Testis (tissue), 3 donors: ENCODE data around the gene BZW2. TPM values are rescaled to one million over a fixed set of nuclear protein-coding genes. Genes with fewer than 3 reads are reported as not detected.

Source experiments
- DNase-seq: peaks from one replicate; pipeline ENCODE4 v3.0.0-alpha.2; 2019
- H3K27ac ChIP-seq, 2 donors: fragments of 200-600 bp; sonication (generic); one replicate each; pipeline ENCODE4 v1.5.1; 2019
- H3K27me3 ChIP-seq: fragments of 200-600 bp; sonication (generic); one replicate; pipeline ENCODE4 v1.5.1; 2019
- H3K36me3 ChIP-seq: fragments of 200-600 bp; sonication (generic); one replicate; pipeline ENCODE4 v1.5.1; 2017; ENCODE audit warnings: low read depth; ENCODE audit errors: missing control alignments
- H3K4me1 ChIP-seq: fragments of 200-600 bp; sonication (generic); one replicate; pipeline ENCODE4 v1.5.1; 2019
- H3K4me3 ChIP-seq, 2 donors: fragments of 200-600 bp; sonication (generic); one replicate each; pipeline ENCODE4 v1.5.1; 2017 to 2019
- H3K9me3 ChIP-seq: fragments of 200-600 bp; sonication (generic); one replicate; pipeline ENCODE4 v1.5.1; 2017
- CTCF ChIP-seq, 3 experiments: fragments of 450-650 bp in 2 of 3; fragments of 200-600 bp in 1 of 3; sonication (generic) in 1 of 3; IDR thresholded peaks; one replicate each; pipeline ENCODE4 v1.5.1; 2016 to 2019; ENCODE audit warnings: antibody characterized with exemption in 3 of 3, mild to moderate bottlenecking in 2 of 3, moderate library complexity in 1 of 3
- POLR2A ChIP-seq: fragments of 450-650 bp; IDR thresholded peaks from one replicate; pipeline ENCODE4 v1.6.1; 2017; ENCODE audit warnings: antibody characterized with exemption, mild to moderate bottlenecking, moderate library complexity
- WGBS, 2 donors: methylation state at CpG; one replicate each; pipeline ENCODE4 v1.1.5; 2018; 5-methylcytosine and 5-hydroxymethylcytosine counted together
- intact Hi-C: fragments of 100-400 bp; cut with DNase I; formaldehyde crosslinking; loops from one replicate; pipeline ENCODE4 v1.15.1; 2023; ENCODE audit warnings: low total_unique reads
- polyA plus RNA-seq: library from polyadenylated mRNA; stranded (reverse); fragments of 350-450 nt; fragmentation: Illumina TruSeq; extraction: RNeasy Lipid Tissue Mini Kit (QIAGEN cat#74804); gene quantifications from one replicate; pipeline ENCODE4 v1.2.3, GENCODE V29; 2014; ENCODE audit warnings: low read depth, low replicate concordance; ENCODE audit not compliant: insufficient read depth
- total RNA-seq, 2 donors: library from RNA; depleted of rRNA; stranded (reverse); fragments of >200 nt; gene quantifications; one replicate each; pipeline ENCODE4 v1.2.3, GENCODE V29; 2016

The BZW2 gene
- total and polyA plus RNA-seq, 3 donors from 2014 or later: 23.2 to 36.5 (median 25.8) TPM

- peaks cover 7% of the 10 kb centered on the region for H3K4me1 ChIP-seq
- H3K4me3 ChIP-seq: no peak overlapping the region
- TF ChIP-seq CTCF (IDR thresholded peaks at IDR 0.05): peak; percentile 54 to 58 (median 55)
- TF ChIP-seq POLR2A: no peak
- intact Hi-C loops: no loop called here
- H3K27me3 ChIP-seq: no peaks in the 10 kb centered on the region
- 63 to 77% methylated on average over 4 of the region's 4 CpGs for WGBS, 2 donors
- H3K36me3 ChIP-seq: no peaks in the 10 kb centered on the region
- DNase-seq: peak; percentile 58
- no peak overlapping the region for H3K27ac ChIP-seq
- H3K9me3 ChIP-seq: no peaks in the 10 kb centered on the region
Observed at GRCh38 chr7:16695621-16696237, 49.7 kb downstream of the BZW2 start.

- Histone ChIP-seq H3K36me3 (no peaks in the 10 kb centered on the region), H3K27ac (peak overlapping the region; percentile 26 to 43), H3K27me3 (no peaks in the 10 kb centered on the region), H3K4me1 (peaks cover 7% of the 10 kb centered on the region), H3K4me3 (no peak overlapping the region), H3K9me3 (no peaks in the 10 kb centered on the region)
- intact Hi-C loops: no loop called here
- 42 to 77% methylated on average over 8 of the region's 8 CpGs for WGBS, 2 donors
- TF ChIP-seq POLR2A: no peak
- TF ChIP-seq CTCF (IDR thresholded peaks at IDR 0.05): peak in 1 of 3 experiments; percentile 6
- peak; percentile 82 for DNase-seq
Observed at GRCh38 chr7:16697507-16698199, 51.7 kb downstream of the BZW2 start.

GRCh38 chr7:16698200-16698905 lies 52.4 kb downstream of the BZW2 start:
- 80 to 83% methylated on average over 3 of the region's 3 CpGs for WGBS, 2 donors
- H3K36me3 ChIP-seq: no peaks in the 10 kb centered on the region

GRCh38 chr7:16702441-16702840 lies 56.5 kb downstream of the BZW2 start:
- Histone ChIP-seq H3K9me3 (no peaks in the 10 kb centered on the region), H3K27me3 (no peaks in the 10 kb centered on the region), H3K27ac (no peak overlapping the region), H3K36me3 (no peaks in the 10 kb centered on the region), H3K4me1 (peaks cover 7% of the 10 kb centered on the region), H3K4me3 (no peak overlapping the region)
- TF ChIP-seq CTCF (IDR thresholded peaks at IDR 0.05) (no peak), POLR2A (no peak)
- no peak for DNase-seq
- intact Hi-C loops: no loop called here

More at GRCh38 chr7:16698200-16698905, 52.4 kb downstream of the BZW2 start:
- DNase-seq: no peak
- peak overlapping the region; percentile 26 to 43 for H3K27ac ChIP-seq
- no peaks in the 10 kb centered on the region for H3K9me3 ChIP-seq
- intact Hi-C loops: no loop called here
- H3K4me1 ChIP-seq: peaks cover 7% of the 10 kb centered on the region
- H3K27me3 ChIP-seq: no peaks in the 10 kb centered on the region
- H3K4me3 ChIP-seq: no peak overlapping the region
- TF ChIP-seq POLR2A (no peak), CTCF (IDR thresholded peaks at IDR 0.05) (no peak)
